GM15510 (cell line): Measurements from ENCODE around the gene AIFM3.

ENCODE experiments used
- POLR2A ChIP-seq: IDR thresholded peaks from 3 replicates; pipeline ENCODE4 v1.6.1; 2011; ENCODE audit warnings: borderline replicate concordance; ENCODE audit not compliant: insufficient read length; ENCODE audit errors: extremely low read depth

The AIFM3 gene

DNA sequence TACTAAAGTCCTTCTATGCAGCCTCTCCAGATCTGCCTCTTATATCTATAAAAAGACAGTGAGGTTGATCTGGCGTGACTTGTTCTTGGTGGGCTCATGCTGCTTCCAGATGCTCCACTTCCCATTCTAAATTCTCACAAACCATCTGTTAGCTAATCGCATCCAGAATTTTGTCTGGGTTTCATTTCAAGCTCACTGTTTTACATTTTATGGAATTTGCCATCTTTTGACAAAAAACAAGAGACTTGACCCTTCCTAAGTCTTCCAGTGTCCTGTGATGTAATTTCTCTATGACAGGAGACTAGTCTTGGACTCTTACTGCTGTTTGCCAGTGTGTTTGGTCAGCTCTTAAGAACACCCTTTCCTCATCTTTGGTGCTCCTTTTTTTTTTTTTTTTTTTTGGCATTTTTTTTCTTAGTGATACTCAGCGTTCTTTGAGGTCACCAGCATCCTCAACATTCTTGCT, 26.8 kb upstream of the AIFM3 start:
- no peak for TF ChIP-seq POLR2A

DNA sequence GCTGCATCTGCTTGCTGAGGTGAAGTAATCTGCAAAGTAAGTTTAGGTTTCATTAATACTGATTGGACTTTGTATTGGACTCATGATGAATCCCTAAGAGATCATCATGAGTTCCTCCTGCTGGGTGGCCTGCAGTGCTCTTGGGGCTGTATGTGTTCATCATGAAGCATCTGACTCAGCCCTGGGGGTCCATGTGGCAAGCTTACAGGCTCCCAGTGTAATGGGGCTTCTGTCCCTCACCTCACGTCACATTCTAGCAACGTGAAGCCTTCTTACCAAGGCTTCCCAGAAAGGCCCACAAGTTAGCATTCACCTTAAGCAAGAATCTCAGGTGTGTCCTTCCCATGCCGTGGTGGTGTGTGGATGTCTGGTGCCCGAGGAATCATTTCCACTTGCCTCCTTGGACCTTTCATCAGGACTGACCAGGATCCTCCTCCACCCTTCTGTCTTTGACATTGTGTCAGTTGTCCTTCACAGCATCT, 26.1 kb upstream of the AIFM3 start:
- no peak for TF ChIP-seq POLR2A

DNA sequence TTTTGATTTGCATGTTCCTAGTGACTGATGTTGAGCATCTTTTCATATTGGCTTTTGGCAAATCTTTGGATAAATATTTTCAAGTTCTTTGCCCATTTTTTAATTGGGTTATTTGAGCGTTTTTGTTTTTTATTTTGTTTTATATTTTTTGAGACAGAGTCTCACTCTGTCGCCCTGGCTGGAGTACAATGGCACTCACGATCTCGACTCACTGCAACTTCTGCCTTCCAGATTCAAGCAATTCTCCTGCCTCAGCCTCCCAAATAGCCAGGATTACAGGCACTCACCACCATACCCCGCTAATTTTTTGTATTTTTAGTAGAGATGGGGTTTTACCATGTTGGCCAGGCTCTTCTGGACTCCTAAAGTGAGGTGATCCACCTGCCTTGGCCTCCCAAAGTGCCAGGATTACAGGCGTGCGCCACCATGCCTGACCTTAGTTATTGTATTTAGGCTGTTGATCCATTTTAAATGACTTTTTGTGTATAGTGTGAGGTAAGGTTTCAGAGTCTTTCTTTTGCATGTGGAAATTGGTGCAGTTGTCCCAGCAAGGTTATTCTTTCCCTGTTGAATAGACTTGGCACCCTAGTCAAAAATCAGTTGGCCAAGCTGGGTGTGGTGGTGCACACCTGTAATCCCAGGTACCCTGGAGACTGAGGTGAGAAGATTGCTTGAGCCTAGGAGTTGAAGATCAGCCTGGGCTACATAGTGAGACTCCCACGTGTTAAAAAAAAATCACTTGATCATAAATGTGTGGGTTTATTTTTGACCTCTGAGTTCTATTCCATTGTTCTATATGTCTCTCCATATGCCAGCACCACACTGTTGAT, 23.7 kb upstream of the AIFM3 start:
- TF ChIP-seq POLR2A, result no peak

DNA sequence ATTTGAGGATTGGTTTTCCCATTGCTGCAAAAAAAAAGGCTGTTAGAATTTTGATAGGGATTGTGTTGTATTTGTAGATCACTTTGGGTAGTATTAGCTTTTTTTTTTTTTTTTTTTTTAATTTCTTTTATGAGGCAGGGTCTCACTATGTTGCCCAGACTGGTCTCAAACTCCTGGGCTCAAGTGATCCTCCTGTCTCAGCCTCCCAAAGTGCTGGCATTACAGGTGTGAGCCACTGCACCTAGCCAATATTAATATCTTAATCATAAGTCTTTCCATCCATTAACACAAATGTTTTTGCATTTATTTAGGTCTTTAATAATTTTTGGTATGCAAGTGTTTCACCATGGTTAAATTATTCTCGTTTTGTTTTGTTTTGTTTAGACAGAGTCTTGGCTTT, 23.0 kb upstream of the AIFM3 start:
- no peak for TF ChIP-seq POLR2A

DNA sequence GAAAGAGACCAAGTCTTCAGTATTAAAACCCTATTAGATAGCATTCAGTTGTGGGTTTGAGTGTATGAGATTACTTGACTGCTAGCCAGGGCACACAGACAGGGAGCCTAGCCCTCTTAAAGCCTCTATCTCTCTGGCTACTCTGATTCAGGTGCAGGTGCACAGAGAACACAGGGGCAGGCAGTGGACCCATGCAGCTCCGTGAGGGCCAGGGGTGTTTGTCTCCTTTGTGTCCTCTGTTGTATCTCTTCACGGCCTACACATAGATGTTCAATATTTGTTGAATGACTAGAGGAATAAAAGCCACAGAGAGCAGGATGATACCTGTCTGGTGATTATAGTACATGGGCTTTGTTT, 21.5 kb upstream of the AIFM3 start:
- TF ChIP-seq POLR2A, result no peak

DNA sequence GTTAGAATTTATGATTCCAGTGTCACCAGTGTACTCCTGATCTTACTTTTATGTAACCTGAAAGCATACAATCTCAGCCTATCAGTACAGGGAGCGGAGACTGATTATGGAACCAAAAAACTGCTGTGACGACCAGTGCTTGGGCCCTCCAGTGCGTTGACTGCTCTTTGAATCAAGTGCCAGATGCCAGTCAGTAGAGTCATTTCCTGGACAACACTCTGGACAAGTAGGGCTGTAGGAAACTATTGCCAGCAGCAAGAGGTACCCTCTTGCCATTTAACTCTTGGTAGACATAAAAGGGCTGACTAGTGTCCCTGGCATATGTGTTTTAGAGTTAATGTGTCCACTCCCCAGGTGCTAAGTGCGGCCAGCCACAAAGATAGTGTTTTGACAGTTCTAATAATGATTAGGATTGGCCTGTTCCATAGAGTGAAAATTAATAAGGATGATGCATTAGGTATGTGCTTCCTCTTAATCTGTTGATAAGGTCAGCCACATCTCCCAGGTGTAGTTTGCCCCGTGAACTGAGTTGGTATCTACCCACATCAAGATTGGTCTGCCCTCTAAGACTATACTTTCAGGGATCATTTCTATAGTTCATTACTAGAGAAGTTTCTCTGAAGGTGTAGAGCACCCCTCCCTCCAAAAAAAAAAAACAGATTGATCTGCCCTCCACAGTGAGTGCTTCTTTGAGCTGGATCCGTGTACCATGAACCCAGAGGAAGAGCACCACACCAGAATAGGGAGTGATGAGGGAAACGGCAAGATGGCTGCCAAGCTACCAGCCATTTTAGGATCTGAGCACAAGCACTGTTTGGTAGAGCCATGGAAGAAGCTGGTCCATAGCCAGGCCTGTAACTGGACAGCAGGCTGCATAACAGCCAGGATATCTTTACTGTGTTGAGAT, 20.7 kb upstream of the AIFM3 start:
- no peak for TF ChIP-seq POLR2A

DNA sequence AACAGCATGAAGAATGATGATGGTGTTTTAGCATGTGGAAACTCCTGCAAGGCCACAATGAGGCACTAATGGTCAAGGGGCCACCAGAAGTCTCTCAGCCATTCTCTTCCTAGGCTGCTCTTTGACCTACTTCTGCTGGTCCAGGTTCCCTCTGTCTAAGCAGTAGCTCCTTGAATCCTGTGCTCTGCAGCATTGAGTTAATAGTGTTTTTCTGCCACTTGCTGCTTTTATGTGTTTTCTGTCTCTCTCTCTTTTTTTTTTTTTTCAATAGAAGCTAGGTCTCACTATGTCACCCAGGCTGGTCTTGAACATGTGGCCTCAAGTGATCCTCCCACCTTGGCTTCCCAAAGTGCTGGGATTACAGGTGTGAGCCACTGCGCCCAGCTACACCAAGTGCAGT, 20.1 kb upstream of the AIFM3 start:
- no peak for TF ChIP-seq POLR2A

DNA sequence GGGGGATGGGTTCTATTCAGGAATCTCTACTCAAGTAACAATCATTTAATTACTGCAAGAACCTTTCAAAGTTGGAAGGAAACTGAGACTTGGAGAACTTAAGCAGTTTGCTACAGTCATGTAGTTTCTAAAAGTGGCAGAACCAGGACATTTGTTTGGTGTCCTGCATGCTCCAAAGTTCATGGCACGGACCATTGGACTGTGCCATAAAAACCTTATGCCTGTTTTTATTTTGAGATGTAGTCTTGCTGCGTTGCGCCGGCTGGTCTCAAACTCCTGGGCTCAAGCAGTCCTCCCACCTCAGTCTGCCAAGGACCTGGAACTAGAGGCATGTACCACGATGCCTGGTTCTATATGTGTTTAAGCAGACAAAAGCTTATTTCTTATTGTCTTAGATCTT, 18.6 kb upstream of the AIFM3 start:
- TF ChIP-seq POLR2A, result no peak

DNA sequence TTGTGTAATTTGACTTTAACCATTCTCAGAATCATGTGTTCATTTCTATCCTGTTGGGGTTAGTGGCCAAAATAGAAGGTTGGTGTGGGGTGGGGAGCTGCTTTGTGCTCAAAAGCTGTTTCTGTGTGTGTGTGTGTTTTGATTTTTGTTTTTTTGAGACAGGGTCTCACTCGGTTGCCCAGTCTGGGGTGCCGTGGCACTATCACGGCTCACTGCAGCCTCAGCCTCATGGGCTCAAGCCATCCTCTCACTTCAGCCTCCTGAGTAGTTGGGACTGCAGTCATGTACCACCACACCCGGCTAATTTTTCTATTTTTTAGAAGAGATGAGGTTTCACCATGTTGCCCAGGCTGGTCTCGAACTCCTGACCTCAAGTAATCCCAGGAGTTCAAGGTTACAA, 18.1 kb upstream of the AIFM3 start:
- TF ChIP-seq POLR2A, result no peak

DNA sequence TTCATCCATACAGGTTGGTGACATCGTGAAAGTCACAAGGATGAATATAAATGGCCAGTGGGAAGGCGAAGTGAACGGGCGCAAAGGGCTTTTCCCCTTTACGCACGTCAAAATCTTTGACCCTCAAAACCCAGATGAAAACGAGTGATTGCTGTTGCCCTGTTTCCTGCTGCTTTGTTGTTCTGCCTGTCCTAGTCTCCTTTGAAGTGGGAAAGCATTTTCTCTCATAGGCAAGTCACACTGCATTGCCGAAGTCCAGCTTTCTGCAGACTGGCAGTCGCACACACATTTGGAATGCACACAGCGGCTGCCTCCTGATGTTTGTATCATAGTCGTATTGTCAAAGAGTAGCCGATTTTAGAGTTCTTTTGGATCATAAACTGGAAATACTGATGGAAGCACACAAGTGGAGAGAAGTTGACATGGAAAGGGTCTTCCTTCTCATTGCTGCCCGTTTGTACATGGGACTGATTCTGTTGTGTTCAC, 17.3 kb upstream of the AIFM3 start:
- no peak for TF ChIP-seq POLR2A

DNA sequence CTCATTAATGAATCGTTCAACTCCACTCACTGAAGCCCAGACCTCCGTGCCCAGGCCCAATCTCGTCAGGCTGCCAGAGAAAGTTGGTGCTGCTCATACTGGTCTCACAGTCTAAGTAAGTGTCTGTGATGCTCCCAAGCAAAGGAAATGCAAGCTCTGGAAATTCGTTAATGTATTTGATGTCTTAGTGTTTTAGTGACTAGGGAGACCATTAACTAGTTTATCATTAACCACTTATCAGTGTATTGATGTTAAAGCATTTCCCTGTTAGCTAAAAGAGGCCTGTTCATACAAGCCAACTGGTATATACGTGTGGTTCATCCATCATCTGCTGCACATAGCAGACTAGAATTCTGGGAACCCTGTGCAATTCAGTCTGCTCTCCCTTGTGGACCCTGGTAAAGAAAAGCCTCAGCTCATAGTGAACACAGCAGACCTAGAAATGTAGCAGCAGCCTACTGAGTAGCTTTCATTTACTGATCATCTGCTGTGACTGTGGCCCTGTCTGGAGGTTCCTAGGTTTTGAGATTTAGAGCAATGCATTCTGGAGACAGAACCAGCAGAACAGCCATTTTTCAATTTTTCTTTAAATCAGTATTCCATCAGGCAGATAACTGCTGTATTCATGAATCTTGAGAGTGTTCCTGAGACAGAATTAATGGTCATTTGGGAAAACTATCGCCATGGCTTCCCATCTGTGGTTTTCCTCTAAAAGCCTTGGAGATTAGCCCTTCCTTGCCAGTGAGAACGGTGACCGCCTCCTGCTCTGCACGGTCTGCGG, 15.7 kb upstream of the AIFM3 start:
- no peak for TF ChIP-seq POLR2A

DNA sequence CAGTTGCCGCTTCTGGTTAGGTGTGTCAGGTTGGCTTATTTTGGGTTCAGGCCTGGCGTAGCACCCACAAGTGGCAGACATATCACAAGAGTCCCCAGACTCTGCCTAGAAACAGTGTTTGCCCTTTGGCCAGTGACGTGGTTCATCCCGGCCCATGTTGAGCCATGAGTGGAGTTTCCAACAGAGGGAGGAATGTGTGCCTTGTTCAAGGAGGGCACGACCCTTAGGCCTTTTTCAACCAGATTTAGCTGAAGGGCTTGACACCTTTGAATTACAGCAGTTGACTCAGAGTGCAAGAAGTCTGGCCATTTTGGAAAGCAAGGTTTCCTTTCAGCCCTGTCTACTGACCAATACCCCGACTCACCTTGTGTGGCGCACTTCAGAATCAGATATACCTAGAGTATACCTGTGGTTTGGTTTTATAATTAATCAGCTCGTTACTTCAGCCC, 15.1 kb upstream of the AIFM3 start:
- TF ChIP-seq POLR2A, result no peak

DNA sequence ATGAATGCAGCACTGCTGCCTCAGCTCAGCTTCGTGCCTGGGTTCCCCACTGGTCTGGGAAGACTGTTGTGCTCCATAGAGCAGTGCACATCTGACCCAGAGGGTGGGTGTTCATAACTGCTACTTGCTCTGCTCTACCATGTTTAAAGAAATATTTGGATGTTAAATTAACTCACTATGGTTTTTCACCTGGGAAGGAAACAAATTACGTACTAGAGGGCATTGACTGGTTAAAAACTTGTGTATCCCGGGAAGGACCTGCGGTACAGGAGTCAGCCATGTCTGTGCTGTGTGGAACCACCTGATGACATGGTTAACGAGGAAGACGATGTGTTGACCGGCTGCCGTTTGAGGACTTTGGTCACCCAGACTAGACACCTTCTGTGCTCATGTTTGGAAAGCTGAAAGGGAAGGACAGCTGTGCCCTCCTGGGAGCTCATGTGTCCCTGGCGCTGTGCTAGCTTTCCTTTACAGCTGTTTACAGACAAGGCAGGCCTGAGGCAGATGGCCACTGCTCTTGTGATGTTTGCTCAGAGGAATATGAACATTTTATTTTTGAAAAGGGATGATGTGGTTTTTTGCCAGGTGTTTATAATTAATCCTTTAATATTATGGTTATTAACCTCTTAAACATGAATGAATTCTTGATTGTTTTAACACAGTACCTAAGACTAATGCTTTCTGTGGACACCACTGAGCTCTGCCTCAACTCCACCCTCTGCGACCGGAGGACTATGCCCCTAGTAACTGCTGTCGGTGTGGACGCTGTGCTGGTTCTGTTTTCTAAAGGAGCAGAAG, 14.3 kb upstream of the AIFM3 start:
- no peak for TF ChIP-seq POLR2A

DNA sequence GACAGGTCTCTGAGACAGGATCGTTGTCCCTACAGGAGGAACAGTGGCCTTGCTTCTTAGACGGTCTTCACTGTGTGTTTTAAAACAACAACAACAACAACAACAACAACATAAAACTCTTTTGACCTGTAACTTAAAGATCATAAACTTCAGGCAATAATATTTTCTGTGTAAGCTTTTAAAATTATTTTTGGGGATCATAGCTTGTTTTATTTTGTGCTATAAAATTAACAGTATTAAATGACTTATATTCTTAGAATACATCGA, 13.8 kb upstream of the AIFM3 start:
- TF ChIP-seq POLR2A, result no peak
